LoVo (cell line): ENCODE data around the gene TTYH2.

ENCODE experiments used
- DNase-seq: peaks from one replicate; pipeline ENCODE4 v3.0.0-alpha.2; 2016; ENCODE audit warnings: low spot score

TTYH2 gene

DNA sequence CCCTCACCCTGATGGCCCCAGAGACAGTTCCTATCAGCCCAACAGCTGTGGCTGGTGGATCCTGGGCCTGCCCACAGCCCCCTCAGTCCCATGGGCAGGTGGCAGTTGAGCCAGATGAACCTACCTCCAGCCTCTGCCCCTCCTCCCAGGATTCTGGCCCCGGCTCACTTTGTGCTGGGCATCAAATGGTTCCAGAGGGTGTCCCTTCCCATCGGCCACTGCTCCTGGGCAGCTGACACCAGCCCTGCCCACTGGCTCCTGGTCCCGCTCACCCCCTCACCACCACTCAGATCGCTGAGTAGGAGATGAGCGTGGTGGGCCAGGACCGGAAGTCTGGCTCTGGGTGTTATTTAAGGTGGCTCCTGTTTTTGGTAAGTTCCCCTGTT lies 2.0 kb downstream of the TTYH2 start:
- no peak for DNase-seq

DNA sequence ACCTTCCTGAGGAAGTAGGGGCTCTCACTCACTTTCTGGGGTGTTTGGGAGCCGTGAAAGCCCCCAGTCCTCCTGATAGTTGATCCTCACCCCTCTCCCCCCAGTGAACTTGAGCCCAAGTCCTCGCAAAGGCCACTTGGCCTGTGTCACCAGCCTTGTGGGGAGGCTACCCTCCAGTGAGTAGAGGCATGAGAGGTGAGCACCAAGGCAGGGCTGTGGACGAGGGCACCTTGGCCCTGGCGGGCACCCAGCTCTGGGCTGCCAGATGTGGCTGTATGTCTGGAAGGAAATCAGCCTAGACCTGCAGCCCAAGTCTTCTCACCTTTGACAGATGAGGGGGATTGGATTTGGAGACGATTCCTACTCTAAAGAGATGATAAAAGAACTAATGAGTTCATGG lies 3.1 kb downstream of the TTYH2 start:
- DNase-seq: no peak

DNA sequence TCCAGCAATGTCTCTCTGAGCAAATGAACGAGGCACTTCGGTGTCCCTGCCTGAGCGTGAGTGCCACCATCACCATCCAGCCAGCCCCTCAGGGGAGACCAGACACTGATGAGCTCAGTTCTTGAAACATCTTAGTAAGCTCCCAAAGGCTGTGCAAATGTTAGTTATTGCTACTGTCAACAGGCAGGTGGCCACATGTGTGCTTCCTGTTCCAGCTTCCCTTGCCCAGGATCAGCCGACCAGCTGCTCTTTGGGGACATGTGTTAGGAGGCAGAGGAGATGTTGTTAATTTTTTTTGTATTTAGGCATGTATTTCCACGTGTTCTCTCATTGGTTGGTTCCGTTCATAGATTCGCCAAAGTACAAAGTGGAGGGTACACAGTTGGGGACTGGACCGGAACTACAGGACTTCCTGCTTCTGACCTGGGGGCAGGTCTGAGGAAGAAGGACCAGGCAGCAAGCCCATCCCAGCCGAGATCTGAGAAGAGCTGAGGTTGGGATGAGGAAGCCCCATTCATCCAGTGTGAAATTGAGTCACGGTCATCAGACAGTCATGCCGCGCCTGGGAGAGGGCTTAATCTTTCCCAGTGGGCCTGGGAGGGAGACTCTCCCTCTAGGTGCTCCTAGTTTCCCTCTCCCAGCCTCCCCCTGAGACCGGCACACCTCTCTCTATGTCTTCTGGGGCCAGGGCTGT lies 3.8 kb downstream of the TTYH2 start:
- no peak for DNase-seq

DNA sequence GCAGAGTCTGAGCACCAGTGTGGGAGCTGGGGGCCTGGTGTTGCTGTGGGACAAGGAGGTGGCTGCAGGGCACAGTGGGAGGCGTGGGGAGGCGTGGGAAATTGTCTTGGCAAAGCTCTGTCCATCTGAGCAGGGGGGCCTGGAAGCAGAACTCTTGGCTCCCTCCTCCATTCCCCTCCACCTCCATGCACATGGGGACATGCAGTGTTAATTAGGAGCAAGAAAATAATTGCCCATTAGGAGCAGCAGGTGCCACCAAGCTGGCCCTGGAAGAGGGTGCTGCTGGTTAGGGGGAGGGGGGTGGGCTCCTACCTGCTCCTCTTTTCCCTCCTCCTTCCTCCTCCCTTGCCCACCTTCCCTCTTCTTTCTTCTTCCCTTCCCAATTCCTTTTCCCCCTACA lies 4.5 kb downstream of the TTYH2 start:
- no peak for DNase-seq

DNA sequence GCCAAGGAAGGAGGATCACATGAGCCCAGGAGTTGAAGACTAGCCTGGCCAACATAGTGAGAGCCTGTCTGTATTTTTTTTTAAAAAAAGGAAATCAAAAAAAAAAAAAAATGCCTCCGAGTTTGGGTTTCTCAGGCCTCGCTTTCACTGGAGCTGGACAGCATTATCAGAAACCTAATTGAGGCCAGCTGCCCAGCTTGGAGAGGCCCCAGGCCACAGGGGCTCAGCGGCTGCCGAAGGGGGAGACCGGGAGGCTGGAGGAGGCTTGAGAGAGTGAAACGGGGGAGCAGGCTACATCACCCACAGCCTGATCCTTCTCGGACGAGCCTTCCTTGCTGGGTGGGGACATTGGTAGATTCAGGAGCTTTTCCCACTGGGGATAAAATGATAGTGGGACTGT lies 5.1 kb downstream of the TTYH2 start:
- no peak for DNase-seq

DNA sequence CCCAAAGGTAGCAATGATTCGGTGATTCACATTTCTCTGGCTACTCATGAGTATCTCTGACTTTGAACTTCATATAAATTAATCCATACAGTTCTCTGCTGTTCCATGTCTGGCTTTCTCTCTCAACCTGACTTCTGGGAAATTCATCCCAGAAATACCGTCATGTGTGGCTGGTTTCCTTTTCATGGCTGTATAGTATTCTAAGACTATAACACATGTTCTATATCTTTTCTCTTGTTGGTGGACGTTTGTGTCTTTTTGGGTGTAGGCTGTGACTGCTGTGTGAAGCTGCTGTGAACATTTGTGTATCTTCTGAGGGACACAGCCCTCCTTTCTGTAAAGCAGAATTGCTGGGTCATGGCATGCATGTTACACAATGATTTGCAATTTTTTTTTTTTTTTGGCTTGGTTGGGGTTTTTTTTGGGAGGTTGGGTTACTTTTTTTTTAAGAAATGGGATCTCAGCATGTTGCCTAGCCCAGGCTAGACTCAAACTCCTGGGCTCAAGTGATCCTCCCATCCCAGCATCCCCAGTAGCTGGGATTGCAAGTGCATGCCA lies 6.3 kb downstream of the TTYH2 start:
- no peak for DNase-seq

DNA sequence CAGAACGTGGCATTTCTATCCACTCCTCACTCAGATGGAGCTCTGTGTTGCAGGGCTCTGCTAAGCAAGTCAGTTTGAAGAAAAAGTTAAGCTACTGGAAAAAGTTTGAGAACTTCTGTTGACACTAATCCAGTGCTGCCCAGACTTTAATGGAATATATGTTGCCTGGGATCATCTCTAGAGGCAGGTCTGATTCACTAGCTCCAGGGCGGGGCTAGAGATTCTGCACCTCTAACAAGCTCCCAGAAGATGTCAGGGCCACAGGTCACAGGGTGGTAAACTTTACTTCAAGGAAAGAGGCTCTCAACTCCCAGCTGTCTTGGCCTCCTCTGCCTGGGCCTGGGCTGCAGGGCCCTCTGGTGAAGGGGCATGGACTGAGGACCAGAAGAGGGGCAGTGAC lies 6.8 kb downstream of the TTYH2 start:
- DNase-seq: no peak

DNA sequence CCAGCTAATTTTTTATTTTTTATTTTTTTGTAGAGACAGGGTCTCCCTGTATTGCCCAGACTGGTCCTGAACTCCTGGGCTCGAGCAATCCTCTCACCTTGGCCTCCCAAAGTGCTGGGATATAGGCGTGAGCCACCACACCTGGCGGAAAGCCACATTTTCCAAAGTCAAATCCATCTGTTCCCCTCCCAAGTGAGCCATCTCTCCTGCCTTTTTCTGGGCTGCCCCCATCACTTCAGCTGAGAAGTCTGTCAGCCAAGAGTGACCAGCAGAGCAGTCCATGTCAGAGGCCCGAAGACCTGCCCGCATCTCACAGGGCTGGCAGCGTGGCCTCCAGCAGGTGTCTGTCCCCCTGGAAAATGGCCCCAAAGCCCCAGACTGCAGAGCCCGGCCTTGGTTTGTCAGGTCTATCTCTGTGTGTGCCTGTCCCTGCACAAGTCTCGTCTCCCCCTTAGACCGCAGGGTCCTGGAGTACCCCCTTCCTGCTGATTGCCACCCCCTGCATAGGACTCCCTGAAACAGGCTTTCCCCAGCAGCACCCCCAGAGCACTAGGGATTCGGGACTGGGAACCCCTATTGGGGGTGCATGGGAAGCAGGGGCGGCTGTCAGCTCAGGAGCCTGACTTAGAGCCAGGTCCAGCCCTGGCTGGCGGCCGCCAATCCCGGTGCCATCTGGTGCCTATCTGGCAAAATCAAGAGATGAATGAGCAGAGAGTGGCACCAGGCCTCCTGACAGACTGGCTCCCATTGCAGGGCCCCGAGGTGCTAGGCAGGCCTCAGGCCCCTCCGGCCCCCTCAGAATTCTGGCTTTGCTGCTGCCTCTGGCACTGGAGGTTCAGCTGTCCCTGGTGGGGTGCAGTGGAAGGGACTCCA lies 7.8 kb downstream of the TTYH2 start:
- DNase-seq: no peak

DNA sequence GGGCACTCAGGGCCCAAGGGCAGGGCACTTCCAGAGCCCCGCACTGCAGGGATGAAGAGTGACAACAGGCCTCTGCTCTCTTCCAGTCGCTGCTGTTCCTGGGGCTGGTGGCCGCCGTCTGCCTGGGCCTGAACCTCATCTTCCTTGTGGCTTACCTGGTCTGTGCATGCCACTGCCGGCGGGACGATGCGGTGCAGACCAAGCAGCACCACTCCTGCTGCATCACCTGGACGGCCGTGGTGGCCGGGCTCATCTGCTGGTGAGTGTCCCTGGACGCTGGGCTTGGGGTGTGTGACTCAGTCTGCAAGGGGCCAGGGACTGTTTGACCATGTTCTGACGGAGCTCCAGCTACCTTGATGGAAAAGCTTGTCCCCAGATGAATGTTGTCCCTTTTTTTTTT lies 9.0 kb downstream of the TTYH2 start:
- no peak for DNase-seq

DNA sequence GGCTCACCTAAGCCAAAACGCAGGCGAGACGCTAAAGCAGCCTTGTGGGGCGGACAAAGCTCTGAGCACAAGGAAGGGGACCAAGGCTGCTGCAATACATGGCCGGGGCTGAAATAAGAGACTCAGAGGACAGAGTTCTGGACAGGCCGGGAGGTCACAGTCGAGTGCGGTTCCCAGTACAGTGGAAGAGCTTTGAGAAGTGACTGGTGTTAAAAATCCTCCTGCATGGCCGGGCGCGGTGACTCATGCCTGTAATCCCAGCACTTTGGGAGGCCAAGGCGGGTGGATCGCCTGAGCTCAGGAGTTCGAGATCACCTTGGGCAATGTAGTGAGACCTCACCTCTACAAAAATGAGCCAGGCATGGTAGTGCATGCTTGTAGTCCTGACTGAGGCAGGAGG lies 10.5 kb downstream of the TTYH2 start:
- DNase-seq: no peak

DNA sequence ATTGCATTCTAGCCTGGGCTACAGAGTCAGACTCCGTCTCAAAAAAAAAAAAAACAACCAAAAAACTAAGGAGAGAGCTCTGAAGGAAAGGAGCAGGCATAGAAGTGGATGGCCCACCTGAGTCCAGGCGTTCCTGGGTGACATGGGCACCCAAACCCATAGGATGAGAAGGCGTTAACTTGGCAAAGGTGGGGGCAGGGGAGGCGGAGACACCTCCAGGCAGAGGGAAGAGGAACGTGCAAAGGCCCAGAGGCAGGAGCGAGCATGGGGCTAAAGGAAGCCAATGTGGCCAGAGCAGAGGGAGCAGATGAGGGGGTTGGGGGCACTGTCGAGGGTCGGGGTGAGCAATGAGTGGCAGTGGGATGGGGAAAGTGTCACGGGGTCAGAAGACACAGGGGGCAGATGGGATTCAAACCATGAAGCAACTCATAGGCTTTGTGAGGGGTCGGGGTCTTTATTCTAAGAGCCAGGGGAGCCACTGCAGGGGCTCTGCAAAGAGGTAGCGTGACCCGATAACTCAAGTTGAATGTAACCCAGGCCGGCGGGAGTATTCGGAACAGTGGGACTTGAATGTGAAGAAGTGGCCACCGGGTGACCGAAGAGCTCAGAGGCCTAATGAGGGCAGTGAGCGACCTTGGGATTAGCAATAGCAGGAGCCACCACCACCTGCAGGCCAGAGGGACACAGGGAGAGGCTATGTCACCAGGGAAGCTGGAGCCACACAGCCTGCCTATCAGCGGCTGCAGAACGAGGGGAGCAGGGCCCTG lies 11.8 kb downstream of the TTYH2 start:
- DNase-seq: no peak

DNA sequence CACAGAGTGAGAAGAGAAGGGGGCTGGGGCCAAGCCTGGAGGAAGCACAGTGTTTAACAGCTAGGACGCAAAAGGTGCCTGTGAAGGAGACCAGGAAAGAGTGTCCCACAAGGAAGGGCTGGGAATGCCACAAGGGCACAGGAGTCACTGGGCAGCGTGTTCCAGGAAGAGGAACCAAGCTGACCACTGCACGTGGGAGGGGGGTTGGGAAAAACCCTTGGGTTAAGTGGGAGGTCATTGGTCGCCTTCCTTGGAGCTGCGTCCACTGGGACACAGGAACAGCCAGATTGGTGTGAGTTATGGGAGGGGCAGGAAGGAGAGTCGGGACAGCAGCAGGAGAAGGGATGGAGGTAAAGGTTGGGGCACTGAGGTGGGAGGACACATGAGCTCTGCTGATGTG lies 12.9 kb downstream of the TTYH2 start:
- no peak for DNase-seq

DNA sequence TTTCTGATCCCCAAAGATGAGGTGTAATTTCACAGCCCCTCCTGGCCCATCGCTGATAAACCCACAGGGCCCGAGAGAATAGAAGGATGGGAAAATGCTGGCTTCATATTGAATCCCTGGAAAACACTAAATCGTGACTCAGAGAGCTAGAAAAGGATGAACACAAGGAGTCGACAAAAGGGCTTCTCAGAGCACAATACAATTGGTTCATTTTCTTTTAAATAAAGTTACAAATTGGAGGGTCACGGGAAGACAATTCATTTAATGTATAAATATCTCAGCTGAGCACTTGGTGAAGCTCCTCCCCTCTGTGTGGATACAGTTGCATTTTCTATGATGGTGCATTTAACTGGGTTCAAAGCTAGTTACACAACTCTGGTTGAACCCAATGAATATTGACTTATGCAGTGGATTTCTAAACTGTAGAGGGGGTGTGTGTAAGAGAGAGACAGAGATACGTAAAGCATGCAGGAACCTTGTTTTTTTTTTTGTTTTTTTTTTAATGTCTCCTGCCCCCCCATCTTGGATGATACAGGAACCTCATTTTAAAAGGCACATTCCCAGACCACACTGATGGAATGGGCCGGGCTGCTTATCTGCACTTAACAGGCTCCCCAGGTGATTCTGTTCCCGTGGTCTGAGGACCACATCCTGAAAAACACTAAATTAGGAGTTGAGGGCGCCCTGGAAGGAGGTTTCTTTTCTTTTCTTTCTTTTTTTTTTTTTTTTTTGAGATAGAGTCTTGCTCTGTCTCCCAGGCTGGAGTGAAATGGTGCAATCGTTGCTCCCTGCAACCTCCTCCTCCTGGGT lies 14.1 kb downstream of the TTYH2 start:
- DNase-seq: no peak

DNA sequence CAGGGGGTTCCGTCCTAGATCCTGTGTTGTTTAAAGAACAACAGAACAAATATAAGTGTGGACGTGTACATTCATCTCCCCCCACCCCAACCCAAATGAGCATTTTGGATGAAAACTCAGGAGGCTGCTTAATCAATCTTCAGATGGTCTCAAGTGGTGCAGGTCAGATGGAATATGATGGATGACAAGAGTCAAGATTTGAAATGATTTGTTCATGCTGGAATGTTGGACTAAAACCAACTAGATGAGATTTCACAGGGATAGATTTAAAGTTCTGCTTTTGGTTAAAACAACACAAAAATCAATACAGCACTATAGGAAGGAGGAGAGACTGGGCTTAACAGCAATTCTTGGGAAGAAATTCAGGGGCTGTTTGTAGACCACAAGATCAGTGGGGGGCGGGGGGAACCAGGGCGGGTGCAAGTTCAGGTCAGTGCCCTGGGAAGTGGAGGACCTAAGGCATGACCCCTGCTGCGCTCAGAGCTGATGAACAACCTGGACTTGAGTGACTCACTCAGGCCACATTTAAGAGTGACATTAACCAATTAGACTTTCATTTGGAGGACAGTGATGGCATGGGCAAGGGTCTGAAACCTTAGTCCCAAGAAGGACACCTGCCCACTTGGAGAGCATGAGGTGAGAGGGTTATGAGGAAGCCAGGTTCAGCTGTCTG lies 15.1 kb downstream of the TTYH2 start:
- no peak for DNase-seq

DNA sequence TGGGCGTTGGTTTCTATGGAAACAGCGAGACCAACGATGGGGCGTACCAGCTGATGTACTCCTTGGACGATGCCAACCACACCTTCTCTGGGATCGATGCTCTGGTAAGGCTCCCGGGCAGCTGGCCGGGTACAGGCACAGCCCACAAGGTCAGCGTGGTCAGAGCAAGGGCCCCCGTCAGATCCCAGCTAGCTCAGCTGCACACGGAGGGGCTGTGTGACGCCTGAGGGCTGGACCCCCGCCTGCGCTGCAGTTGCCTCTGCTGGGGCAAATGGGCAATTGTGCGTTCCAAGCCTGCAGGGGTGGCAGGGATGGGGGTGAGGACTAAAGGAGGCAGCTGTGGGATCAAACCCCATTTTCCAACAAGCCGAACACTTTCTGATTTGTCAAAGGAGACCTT lies 17.5 kb downstream of the TTYH2 start:
- no peak for DNase-seq

DNA sequence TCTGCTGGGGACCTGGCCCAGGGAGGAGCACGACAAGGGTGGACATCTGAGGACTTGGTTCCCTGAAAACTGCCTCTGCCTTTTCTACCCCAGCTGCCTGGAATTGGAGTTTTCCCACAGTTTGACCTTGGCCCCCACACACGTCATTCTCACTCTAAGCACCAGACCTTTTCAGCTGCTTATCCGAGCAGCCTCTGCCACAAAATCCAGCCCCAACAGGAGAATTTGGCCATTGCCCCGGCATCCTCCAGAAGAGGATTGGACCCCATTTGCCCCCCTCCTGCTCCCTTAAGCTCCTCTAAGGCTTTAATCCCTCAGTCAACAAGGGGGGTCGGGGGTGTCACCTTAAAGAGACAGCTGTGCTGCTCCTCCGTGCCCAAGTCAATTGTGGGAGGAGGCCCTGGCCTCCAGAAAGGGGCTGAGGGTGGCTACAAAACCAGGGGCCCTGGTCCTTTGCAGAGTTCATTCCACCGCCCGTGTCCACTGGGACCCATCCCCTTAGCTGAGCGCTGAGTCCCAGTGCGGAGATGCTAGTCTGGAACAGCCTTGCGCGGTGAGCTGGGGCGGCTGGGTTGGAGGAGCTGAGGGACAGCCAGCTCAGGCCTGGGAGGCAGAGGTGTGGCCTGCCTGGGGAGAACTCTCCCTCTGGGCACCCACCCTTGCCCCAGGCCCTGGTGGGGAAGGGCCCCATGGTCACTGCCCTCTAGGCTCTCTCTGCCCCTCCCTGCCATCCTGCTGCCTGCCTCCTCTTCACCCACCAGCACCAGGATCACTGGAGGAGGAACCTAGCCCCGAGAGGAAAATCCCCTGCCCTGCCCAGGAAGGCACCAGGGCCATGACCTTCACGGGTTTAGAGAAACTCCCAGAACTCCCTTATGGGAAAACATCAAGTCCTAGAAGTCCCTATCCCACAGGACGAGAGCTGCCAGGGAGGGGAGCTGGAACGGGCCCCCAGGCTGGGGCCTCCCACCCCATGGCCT lies 18.8 kb downstream of the TTYH2 start:
- DNase-seq: no peak

DNA sequence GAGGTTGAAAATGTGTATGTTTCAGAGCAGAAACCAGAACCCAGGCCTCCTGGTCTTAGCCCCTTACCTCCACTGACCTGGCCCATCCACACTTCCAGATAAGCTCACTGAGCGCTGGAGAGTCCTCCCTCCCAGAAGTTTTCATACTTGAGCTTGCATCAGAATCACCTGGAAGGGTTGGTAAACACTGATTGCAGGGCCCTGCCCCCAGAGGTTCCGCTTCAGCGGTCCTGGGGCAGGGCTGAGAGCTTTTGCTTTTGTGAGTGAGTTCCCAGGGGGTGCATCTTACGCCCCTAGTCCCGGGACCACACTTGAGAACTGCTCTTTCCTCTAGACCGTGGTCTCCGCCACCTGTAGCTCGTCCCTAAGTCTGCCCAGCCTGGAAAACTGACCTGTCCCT lies 20.6 kb downstream of the TTYH2 start:
- no peak for DNase-seq

DNA sequence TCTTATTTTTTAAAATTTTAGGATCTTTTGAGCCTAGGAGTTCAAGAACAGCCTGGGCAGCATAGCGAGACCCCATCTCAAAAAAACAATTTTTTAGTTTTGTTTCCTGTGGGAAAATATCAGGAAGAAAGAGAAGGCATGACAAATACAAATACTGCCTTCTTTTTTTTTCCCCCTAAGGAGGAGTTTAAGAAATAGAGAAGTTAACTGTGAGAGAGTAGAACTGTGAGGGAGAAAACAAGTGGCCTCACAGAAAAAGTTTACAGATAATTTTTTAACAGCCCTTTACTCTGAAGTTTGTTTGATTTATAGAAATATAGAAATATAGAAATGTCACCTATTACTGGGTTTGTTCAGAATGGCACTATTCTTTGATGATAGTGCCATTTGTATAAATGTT lies 21.1 kb downstream of the TTYH2 start:
- DNase-seq: no peak

DNA sequence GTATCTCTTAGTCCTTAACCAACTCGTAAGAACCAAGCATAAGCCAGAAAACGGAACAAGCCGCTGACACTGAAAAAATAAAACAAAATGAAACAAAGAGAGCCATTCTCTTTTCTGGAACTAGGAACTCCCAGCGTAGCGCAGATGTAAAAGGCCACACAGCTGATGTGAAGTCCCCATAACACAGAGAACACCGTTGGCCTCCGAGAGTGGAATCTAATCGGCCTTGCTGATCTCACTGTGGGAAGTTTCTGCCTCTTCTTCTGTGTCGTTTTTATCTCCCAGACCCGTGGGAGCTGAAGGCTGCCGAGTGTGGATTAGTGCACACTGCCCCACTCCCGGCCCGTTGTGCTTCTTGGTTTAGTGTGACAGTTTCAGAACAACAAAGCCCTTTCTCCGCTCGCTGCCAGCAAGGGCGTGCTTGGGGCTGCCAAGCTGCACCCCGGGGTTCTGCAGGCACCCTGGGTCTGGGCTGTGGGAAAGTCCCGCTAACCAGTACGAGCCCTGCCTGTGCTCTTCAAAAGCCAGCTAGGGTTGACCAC lies 21.7 kb downstream of the TTYH2 start:
- no peak for DNase-seq

DNA sequence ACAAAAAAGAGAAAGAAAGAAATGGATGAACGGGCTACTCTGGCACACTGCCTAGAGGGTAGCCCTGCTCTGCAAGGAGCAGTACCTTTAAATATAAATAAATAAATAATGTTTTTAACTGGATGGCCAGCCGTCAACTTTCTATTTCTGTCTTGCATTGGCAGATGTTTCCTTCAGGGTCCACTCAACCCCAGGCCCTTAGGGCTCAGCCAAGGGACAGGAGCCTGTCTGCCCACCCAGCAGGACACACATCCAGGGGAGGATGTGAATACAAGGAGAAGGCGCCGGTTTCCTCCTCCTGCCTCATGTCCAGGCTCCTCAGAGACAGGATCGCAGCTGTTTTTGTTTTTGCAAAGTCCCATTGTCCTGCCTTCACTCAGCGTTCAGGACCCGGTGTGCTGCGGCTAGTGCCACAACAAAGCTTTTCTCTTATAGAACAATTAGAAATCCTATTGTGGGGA lies 22.6 kb downstream of the TTYH2 start:
- no peak for DNase-seq
